Neural progenitor cell (in vitro differentiated cells): ENCODE results near the gene SSUH2.

Experiments
- EZH2 ChIP-seq: fragments of 200-600 bp; sonication (generic); IDR thresholded peaks from 2 replicates; pipeline ENCODE4 v1.6.1; 2017; ENCODE audit warnings: antibody characterized with exemption, mild to moderate bottlenecking, moderate library complexity
- EZH2phosphoT487 ChIP-seq: fragments of 200-600 bp; sonication (generic); IDR thresholded peaks from 2 replicates; pipeline ENCODE4 v1.6.1; 2017; ENCODE audit warnings: antibody characterized with exemption
- TF ChIP-seq, protein P1 (sequence below): fragments of 200-600 bp; sonication (generic); IDR thresholded peaks from 2 replicates; pipeline ENCODE4 v1.5.1; 2017; ENCODE audit warnings: antibody characterized with exemption, mild to moderate bottlenecking

DNA sequence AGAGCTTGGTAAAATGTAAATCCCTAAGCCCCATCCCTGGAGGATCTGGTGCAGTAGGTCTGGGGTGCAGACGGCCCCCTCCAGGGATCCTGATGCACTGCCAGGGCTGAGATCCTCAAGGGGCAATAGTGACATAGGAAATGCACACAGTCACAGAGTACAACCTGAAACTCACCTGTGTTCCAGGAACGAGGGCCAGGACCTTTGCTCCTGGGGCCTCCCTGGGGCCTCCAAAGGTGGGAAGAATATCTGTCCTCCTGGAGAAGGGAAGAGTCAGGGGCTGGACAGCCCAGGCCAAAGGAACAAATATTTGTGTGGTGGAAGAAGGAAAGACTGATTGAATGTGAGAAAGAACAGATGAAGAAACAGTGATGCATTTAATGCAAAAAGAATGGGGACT lies 9.5 kb downstream of the SSUH2 start:
- TF ChIP-seq, protein P1, sequence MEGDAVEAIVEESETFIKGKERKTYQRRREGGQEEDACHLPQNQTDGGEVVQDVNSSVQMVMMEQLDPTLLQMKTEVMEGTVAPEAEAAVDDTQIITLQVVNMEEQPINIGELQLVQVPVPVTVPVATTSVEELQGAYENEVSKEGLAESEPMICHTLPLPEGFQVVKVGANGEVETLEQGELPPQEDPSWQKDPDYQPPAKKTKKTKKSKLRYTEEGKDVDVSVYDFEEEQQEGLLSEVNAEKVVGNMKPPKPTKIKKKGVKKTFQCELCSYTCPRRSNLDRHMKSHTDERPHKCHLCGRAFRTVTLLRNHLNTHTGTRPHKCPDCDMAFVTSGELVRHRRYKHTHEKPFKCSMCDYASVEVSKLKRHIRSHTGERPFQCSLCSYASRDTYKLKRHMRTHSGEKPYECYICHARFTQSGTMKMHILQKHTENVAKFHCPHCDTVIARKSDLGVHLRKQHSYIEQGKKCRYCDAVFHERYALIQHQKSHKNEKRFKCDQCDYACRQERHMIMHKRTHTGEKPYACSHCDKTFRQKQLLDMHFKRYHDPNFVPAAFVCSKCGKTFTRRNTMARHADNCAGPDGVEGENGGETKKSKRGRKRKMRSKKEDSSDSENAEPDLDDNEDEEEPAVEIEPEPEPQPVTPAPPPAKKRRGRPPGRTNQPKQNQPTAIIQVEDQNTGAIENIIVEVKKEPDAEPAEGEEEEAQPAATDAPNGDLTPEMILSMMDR, result no peak
- TF ChIP-seq EZH2phosphoT487, result no peak
- no peak for TF ChIP-seq EZH2
